ENCODE data around the gene CCL2.

DNA sequence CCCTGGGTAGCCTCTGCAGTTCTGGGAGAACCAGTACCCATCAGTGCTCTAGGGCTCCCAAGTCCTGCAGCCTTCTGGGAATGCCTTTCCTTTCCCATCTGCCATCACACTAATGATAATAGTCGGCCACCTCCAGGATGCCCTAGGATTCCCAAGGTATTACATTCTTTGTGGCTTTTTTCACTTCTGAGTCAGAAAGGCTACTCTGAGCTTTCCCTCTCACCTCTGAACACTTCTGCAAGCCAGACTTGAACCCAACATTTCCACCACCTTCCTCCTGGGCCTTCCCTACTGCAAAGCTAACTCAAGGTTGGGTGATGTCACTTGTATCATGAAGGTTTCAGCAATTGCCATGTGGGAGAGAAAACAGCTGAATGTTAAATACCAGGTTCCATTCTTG, 49.7 kb upstream of the CCL2 start:
- TF ChIP-seq, protein P1, sequence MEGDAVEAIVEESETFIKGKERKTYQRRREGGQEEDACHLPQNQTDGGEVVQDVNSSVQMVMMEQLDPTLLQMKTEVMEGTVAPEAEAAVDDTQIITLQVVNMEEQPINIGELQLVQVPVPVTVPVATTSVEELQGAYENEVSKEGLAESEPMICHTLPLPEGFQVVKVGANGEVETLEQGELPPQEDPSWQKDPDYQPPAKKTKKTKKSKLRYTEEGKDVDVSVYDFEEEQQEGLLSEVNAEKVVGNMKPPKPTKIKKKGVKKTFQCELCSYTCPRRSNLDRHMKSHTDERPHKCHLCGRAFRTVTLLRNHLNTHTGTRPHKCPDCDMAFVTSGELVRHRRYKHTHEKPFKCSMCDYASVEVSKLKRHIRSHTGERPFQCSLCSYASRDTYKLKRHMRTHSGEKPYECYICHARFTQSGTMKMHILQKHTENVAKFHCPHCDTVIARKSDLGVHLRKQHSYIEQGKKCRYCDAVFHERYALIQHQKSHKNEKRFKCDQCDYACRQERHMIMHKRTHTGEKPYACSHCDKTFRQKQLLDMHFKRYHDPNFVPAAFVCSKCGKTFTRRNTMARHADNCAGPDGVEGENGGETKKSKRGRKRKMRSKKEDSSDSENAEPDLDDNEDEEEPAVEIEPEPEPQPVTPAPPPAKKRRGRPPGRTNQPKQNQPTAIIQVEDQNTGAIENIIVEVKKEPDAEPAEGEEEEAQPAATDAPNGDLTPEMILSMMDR (IDR thresholded peaks at IDR 0.05), result no peak
- TF ChIP-seq POLR2AphosphoS5 (IDR thresholded peaks at IDR 0.05) (no peak), POLR2A (IDR thresholded peaks at IDR 0.05) (no peak)

All from breast epithelium (tissue), 3 donors.